IMR-90 (cell line): ENCODE results near the gene SLC25A30. TPM values are rescaled to one million over a fixed set of nuclear protein-coding genes. Genes with fewer than 3 reads are reported as not detected.
"Not testable (repeated sequence)": the region's sequence is repeated elsewhere in the genome, so short reads cannot be mapped to it uniquely, and the experiment has no call there.

Experiments
- ATAC-seq: fragments of 200-7000 bp; cut with Tn5 transposase; 2 replicates; pipeline ENCODE4 v1.9.1; 2020; ENCODE audit warnings: low read depth, mild to moderate bottlenecking, moderate library complexity
- BruUV-seq: library from RNA; stranded (reverse); fragments of 400-500 nt; replicated peaks from 2 replicates; lab custom pipeline; 2021; lab: Mats Ljungman, UMichigan
- CTCF ChIA-PET: fragments of 300-600 bp; formaldehyde crosslinking; extraction: SDS; loops from one replicate; lab custom pipeline; 2021; ENCODE audit warnings: antibody characterized with exemption; lab: Yijun Ruan, JAX
- POLR2A ChIA-PET: fragments of 300-600 bp; sonication (Branson Sonifier 250); formaldehyde crosslinking; loops from one replicate; lab custom pipeline; 2022; ENCODE audit warnings: antibody characterized with exemption; ENCODE audit not compliant: unreplicated experiment; lab: Charles Lee
- DNase-seq: peaks from one replicate; pipeline ENCODE4 v3.0.0; 2013
- H2AFZ ChIP-seq: replicated peaks from 2 replicates; pipeline ENCODE3; 2013; ENCODE audit warnings: low read length, mild to moderate bottlenecking; ENCODE audit not compliant: poor library complexity
- H2AK5ac ChIP-seq: 2 replicates; pipeline ENCODE4 v1.6.1; 2013; ENCODE audit warnings: low read depth, low read length, inconsistent platforms
- H2AK9ac ChIP-seq: replicated peaks from 2 replicates; pipeline ENCODE3; 2013; ENCODE audit warnings: mild to moderate bottlenecking, low read depth, low read length, moderate library complexity; ENCODE audit not compliant: poor library complexity
- H2BK120ac ChIP-seq: 2 replicates; pipeline ENCODE4 v1.6.1; 2013; ENCODE audit warnings: low read depth, low read length, inconsistent platforms
- H2BK15ac ChIP-seq: 3 replicates; pipeline ENCODE4 v1.6.1; 2013; ENCODE audit warnings: low read depth, low read length, inconsistent platforms
- H2BK20ac ChIP-seq: 2 replicates; pipeline ENCODE4 v1.6.1; 2013; ENCODE audit warnings: low read depth, mild to moderate bottlenecking, inconsistent platforms, low read length, moderate library complexity
- H2BK5ac ChIP-seq: 2 replicates; pipeline ENCODE4 v1.6.1; 2013; ENCODE audit warnings: mild to moderate bottlenecking, low read depth, low read length, inconsistent platforms; ENCODE audit not compliant: poor library complexity, severe bottlenecking
- H3K14ac ChIP-seq: replicated peaks from 2 replicates; pipeline ENCODE4 v1.6.1; 2013; ENCODE audit warnings: low read depth, low read length, inconsistent platforms
- H3K18ac ChIP-seq: 2 replicates; pipeline ENCODE4 v1.6.1; 2013; ENCODE audit warnings: low read depth, low read length, control low read depth
- H3K23ac ChIP-seq: 2 replicates; pipeline ENCODE4 v1.6.1; 2013; ENCODE audit warnings: low read depth, low read length, inconsistent platforms
- H3K27ac ChIP-seq: 2 replicates; pipeline ENCODE4 v1.5.1; 2013; ENCODE audit warnings: mild to moderate bottlenecking, control low read depth, low read length; ENCODE audit not compliant: insufficient read depth
- H3K27me3 ChIP-seq: 2 replicates; pipeline ENCODE4 v1.6.1; 2013; ENCODE audit warnings: low read length; ENCODE audit not compliant: control insufficient read depth, insufficient read depth
- H3K36me3 ChIP-seq: 2 replicates; pipeline ENCODE4 v1.6.1; 2013; ENCODE audit warnings: low read length, mixed read lengths; ENCODE audit not compliant: control insufficient read depth, insufficient read depth
- H3K4ac ChIP-seq: 2 replicates; pipeline ENCODE4 v1.6.1; 2013; ENCODE audit warnings: low read depth, low read length, inconsistent platforms
- H3K4me1 ChIP-seq: 2 replicates; pipeline ENCODE4 v1.6.1; 2013; ENCODE audit warnings: low read length, mixed read lengths; ENCODE audit not compliant: control insufficient read depth, insufficient read depth
- H3K4me2 ChIP-seq: 2 replicates; pipeline ENCODE4 v1.6.1; 2013; ENCODE audit warnings: low read depth, mild to moderate bottlenecking, control low read depth, low read length, moderate library complexity
- H3K4me3 ChIP-seq: 2 replicates; pipeline ENCODE4 v1.5.1; 2013; ENCODE audit warnings: low read depth, mild to moderate bottlenecking, control low read depth, low read length, moderate library complexity; ENCODE audit not compliant: insufficient read depth
- H3K56ac ChIP-seq: 2 replicates; pipeline ENCODE4 v1.6.1; 2013; ENCODE audit warnings: low read length, inconsistent platforms; ENCODE audit not compliant: insufficient read depth; ENCODE audit errors: extremely low read depth
- H3K79me1 ChIP-seq, 2 experiments: 2 replicates each; pipeline ENCODE4 v1.6.1; 2013; ENCODE audit warnings: low read length in 2 of 2, inconsistent platforms in 1 of 2, low read depth in 1 of 2
- H3K9ac ChIP-seq: 2 replicates; pipeline ENCODE4 v1.6.1; 2013; ENCODE audit warnings: low read depth, low read length, control low read depth
- H3K9me1 ChIP-seq: 2 replicates; pipeline ENCODE4 v1.6.1; 2013; ENCODE audit warnings: low read length, inconsistent platforms; ENCODE audit not compliant: insufficient read depth
- H3K9me3 ChIP-seq: 2 replicates; pipeline ENCODE4 v1.6.1; 2013; ENCODE audit warnings: low read length; ENCODE audit not compliant: control insufficient read depth, insufficient read depth
- H4K20me1 ChIP-seq: 2 replicates; pipeline ENCODE4 v1.6.1; 2013; ENCODE audit warnings: low read length, inconsistent platforms; ENCODE audit not compliant: insufficient read depth
- H4K5ac ChIP-seq: 2 replicates; pipeline ENCODE4 v1.6.1; 2013; ENCODE audit warnings: mild to moderate bottlenecking, low read depth, low read length, control low read depth
- H4K8ac ChIP-seq, 2 experiments: 2 replicates each; pipeline ENCODE4 v1.6.1; 2013; ENCODE audit warnings: low read depth in 2 of 2, low read length in 2 of 2, control low read depth in 1 of 2, inconsistent platforms in 1 of 2
- H4K91ac ChIP-seq: 2 replicates; pipeline ENCODE4 v1.6.1; 2013; ENCODE audit warnings: low read depth, low read length, inconsistent platforms; ENCODE audit not compliant: insufficient read depth
- WGBS, 2 experiments: methylation state at CpG; one replicate each; pipeline versions ENCODE4 v1.1.5 to v1.1.7; 2013; ENCODE audit warnings: missing lambda C conversion rate in 2 of 2; ENCODE audit not compliant: insufficient read length in 1 of 2; ENCODE audit errors: extremely low coverage in 2 of 2; 5-methylcytosine and 5-hydroxymethylcytosine counted together
- dilution Hi-C: fragments of 300-500 bp; cut with HindIII; formaldehyde crosslinking; loops from one replicate; pipeline ENCODE4 v1.14.3; 2018; ENCODE audit warnings: low sequenced_read_pairs; ENCODE audit not compliant: unreplicated experiment
- in situ Hi-C: fragments of 300-500 bp; cut with MboI; formaldehyde crosslinking; loops from 3 replicates; pipeline ENCODE4 v1.14.3; 2019; ENCODE audit warnings: low sequenced_read_pairs, inconsistent platforms, mixed read lengths
- intact Hi-C: fragments of 100-400 bp; cut with micrococcal nuclease; formaldehyde crosslinking; loops from 2 replicates; pipeline ENCODE4 v1.10.0; 2022
- polyA plus RNA-seq, 3 experiments: library from polyadenylated mRNA; depleted of rRNA; stranded (reverse); fragments of >200 nt; gene quantifications; 2 replicates each; pipeline ENCODE4 v1.2.3, GENCODE V29; 2012; ENCODE audit warnings: low replicate concordance in 1 of 3
- total RNA-seq: library from RNA; depleted of rRNA; stranded (reverse); fragments of >200 nt; gene quantifications from 2 replicates; pipeline ENCODE4 v1.2.3, GENCODE V29; 2012

SLC25A30 gene
- total and polyA plus RNA-seq, 2 of the 4 experiments (the other 2 are of a cell fraction), result 9.9 to 19.4 TPM

- H3K4me2 ChIP-seq, H2AK9ac ChIP-seq, H3K9me3 ChIP-seq, H4K91ac ChIP-seq, H4K8ac ChIP-seq, in situ Hi-C loops, ATAC-seq, H3K23ac ChIP-seq, H3K4me3 ChIP-seq, H2AK5ac ChIP-seq, H2AFZ ChIP-seq, BruUV-seq, H3K36me3 ChIP-seq, H3K27ac ChIP-seq, H4K5ac ChIP-seq, DNase-seq, H2BK120ac ChIP-seq, H2BK15ac ChIP-seq, intact Hi-C loops, H3K18ac ChIP-seq, H3K4me1 ChIP-seq, H2BK20ac ChIP-seq, H3K27me3 ChIP-seq, H2BK5ac ChIP-seq, H3K4ac ChIP-seq, dilution Hi-C loops, H3K9me1 ChIP-seq, H4K20me1 ChIP-seq, POLR2A ChIA-PET, H3K79me1 ChIP-seq, H3K56ac ChIP-seq, CTCF ChIA-PET, H3K9ac ChIP-seq, H3K14ac ChIP-seq: not testable (repeated sequence)
- no CpG with 5 or more reads among the region's 8 CpGs for WGBS, 2 experiments
These were observed 41.5 kb downstream of the SLC25A30 start for GRCh38 chr13:45376651-45377050.
